ENCODE data around the gene KIFBP. TPM values are rescaled to one million over a fixed set of nuclear protein-coding genes. Genes with fewer than 3 reads are reported as not detected.

Gene KIFBP
- total and polyA plus RNA-seq, 2 of the 13 experiments (the other 11 are each of a cell fraction or from before 2014, with no cell fraction given) = 13.0 to 21.9 TPM

GRCh38 chr10:69061305-69062161 is 72.9 kb downstream of the KIFBP start (continued):
- TF ChIP-seq ZFP62 (CRISPR knock-in tag; IDR thresholded peaks at IDR 0.05) (no peak), TFE3 (CRISPR knock-in tag; IDR thresholded peaks at IDR 0.05) (no peak), ZNF879 (CRISPR knock-in tag; IDR thresholded peaks at IDR 0.05) (no peak), SRSF1 (optimal IDR thresholded peaks at IDR 0.05; ENCODE audit: low read depth, low read length) (no peak), ZNF646 (CRISPR knock-in tag; IDR thresholded peaks at IDR 0.05) (peak; percentile 21; the same call in 1 of the 2 replicates), BRD4 (CRISPR knock-in tag; IDR thresholded peaks at IDR 0.05) (no peak), HDAC1 (CRISPR knock-in tag; IDR thresholded peaks at IDR 0.05) (peak; percentile 31; the same call in 1 of the 2 replicates), HIVEP1 (CRISPR knock-in tag; IDR thresholded peaks at IDR 0.05) (no peak), HNF1B (CRISPR knock-in tag; IDR thresholded peaks at IDR 0.05) (no peak), HOXA3 (CRISPR knock-in tag; IDR thresholded peaks at IDR 0.05) (peak; percentile 47), ZNF788 (CRISPR knock-in tag; IDR thresholded peaks at IDR 0.05; ENCODE audit: borderline replicate concordance) (no peak), HINFP (CRISPR knock-in tag; IDR thresholded peaks at IDR 0.05; ENCODE audit: low read depth) (no peak), HES4 (CRISPR knock-in tag; IDR thresholded peaks at IDR 0.05; ENCODE audit: borderline replicate concordance) (no peak)
